Smooth muscle cell of the pulmonary artery (primary cell): ENCODE data around the gene PDGFC. TPM values are rescaled to one million over a fixed set of nuclear protein-coding genes. Genes with fewer than 3 reads are reported as not detected.

Experiments
- total RNA-seq: library from RNA; depleted of rRNA; stranded (reverse); fragments of >200 nt; gene quantifications from 2 replicates; pipeline ENCODE4 v1.2.3, GENCODE V29; 2014

PDGFC gene, protein sequence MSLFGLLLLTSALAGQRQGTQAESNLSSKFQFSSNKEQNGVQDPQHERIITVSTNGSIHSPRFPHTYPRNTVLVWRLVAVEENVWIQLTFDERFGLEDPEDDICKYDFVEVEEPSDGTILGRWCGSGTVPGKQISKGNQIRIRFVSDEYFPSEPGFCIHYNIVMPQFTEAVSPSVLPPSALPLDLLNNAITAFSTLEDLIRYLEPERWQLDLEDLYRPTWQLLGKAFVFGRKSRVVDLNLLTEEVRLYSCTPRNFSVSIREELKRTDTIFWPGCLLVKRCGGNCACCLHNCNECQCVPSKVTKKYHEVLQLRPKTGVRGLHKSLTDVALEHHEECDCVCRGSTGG
- total RNA-seq = 76.7 and 102 TPM in 2 replicates

DNA sequence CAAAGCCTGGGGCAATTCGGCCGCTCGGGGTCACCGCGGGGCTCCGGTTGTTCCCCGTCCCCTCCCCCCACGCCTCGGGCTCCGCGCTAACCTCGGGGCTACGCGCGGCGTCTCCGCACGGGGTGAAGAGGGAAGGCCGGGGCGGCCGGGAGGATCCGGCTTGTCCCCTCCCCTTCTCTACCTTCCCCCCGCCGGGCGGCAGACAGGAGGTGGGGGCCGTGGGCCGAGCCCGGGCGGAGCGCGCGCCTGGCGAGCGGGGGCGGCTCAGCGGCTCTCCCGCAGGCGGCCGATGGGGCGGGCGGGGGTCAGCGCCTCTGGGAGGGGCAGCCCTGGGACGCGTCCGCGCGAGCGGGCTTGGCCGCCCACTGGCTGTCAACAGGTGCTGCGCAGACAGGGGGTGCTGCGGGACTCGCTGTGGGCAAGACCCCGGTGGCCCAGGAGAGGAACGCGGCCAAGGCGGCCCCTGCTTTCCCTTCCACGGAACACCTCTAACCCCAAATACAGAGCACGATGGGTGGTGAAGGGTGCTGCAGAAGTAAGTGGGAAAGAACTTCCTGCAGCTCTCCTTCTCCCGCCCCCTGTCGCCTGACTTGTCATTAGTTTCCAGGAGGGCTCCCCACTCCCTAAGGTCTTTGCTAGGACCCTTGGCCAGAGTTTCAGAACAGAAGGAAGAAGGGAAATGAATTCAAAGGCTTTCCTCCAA, at the start of gene PDGFC:
Gene PDGFC, minus strand, starts transcription at position 124 of the 703 bp plus-strand sequence. CDS start 896 bp downstream, outside the sequence.

Other genes starting within 250 kb of the PDGFC start
- 16.7 and 20.5 TPM in 2 replicates for gene GLRB, start 104.4 kb upstream of the PDGFC start, total RNA-seq
- gene GRIA2, start 248.9 kb upstream of the PDGFC start, total RNA-seq = 0.26 TPM in 1 of 2 replicates, not detected in the other